Neural progenitor cell (in vitro differentiated cells): ENCODE results near the gene TBL1X.

Experiments
- EZH2 ChIP-seq: fragments of 200-600 bp; sonication (generic); IDR thresholded peaks from 2 replicates; pipeline ENCODE4 v1.6.1; 2017; ENCODE audit warnings: antibody characterized with exemption, mild to moderate bottlenecking, moderate library complexity
- EZH2phosphoT487 ChIP-seq: fragments of 200-600 bp; sonication (generic); IDR thresholded peaks from 2 replicates; pipeline ENCODE4 v1.6.1; 2017; ENCODE audit warnings: antibody characterized with exemption
- TF ChIP-seq, protein P1 (sequence below): fragments of 200-600 bp; sonication (generic); IDR thresholded peaks from 2 replicates; pipeline ENCODE4 v1.5.1; 2017; ENCODE audit warnings: antibody characterized with exemption, mild to moderate bottlenecking

DNA sequence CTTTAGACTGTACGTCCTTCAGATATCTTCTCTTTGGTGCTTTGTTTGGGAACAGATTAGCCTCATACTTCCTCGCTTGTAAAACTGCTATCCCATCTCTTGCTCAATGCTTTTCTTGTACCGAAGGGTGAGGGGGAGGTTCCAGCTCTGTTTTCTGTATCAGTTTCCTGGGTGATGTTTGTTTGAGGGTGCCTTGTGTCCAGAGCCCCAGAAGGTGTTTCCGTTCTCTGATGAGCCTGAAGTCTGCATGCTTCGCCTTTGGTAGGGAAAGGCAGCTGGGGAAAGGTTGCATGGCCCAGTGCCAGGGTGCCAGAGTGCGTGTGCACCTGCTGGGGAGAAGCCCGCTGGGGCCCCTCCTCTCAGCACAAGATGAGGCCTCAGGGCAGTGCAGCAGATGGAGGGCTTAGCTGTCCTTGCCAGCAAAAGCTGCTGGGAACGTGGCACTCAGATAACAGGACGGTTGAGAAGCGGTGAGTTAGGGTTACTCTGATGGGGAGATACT is 73.7 kb downstream of the TBL1X start:
- TF ChIP-seq, protein P1, sequence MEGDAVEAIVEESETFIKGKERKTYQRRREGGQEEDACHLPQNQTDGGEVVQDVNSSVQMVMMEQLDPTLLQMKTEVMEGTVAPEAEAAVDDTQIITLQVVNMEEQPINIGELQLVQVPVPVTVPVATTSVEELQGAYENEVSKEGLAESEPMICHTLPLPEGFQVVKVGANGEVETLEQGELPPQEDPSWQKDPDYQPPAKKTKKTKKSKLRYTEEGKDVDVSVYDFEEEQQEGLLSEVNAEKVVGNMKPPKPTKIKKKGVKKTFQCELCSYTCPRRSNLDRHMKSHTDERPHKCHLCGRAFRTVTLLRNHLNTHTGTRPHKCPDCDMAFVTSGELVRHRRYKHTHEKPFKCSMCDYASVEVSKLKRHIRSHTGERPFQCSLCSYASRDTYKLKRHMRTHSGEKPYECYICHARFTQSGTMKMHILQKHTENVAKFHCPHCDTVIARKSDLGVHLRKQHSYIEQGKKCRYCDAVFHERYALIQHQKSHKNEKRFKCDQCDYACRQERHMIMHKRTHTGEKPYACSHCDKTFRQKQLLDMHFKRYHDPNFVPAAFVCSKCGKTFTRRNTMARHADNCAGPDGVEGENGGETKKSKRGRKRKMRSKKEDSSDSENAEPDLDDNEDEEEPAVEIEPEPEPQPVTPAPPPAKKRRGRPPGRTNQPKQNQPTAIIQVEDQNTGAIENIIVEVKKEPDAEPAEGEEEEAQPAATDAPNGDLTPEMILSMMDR: no peak
- TF ChIP-seq EZH2: no peak
- TF ChIP-seq EZH2phosphoT487: no peak
